Heart left ventricle (tissue), 16 donors: ENCODE results near the gene ADAMTSL1. TPM values are rescaled to one million over a fixed set of nuclear protein-coding genes. Genes with fewer than 3 reads are reported as not detected.

Source experiments
- ATAC-seq, 4 donors: fragments of 200-7000 bp; cut with Tn5 transposase; one replicate each; pipeline ENCODE4 v1.9.1; 2020 to 2022; ENCODE audit warnings: moderate library complexity in 4 of 4, mild to moderate bottlenecking in 3 of 4, moderate number of reproducible peaks in 1 of 4
- DNase-seq, 5 donors: peaks; one replicate each; pipeline ENCODE4 v3.0.0-alpha.2; 2020
- H3K27ac ChIP-seq, 12 donors: fragments of 200-600 bp; sonication (generic) in 4 of 12; one replicate each; pipeline versions ENCODE4 v1.5.0 to v1.8.0; 2016 to 2022; ENCODE audit warnings: mild to moderate bottlenecking in 2 of 12
- H3K27me3 ChIP-seq, 9 donors: fragments of 200-600 bp; sonication (generic) in 2 of 9; one replicate each; pipeline versions ENCODE4 v1.5.1 to v1.8.0; 2016 to 2022; ENCODE audit warnings: mild to moderate bottlenecking in 3 of 9
- H3K36me3 ChIP-seq, 9 donors: fragments of 200-600 bp; sonication (generic) in 2 of 9; one replicate each; pipeline versions ENCODE4 v1.5.0 to v1.8.0; 2018 to 2022; ENCODE audit warnings: mild to moderate bottlenecking in 2 of 9
- H3K4me1 ChIP-seq, 12 donors: fragments of 200-600 bp; sonication (generic) in 4 of 12; one replicate each; pipeline versions ENCODE4 v1.5.0 to v1.8.0; 2016 to 2022; ENCODE audit warnings: mild to moderate bottlenecking in 3 of 12
- H3K4me3 ChIP-seq, 12 donors: fragments of 200-600 bp; sonication (generic) in 4 of 12; one replicate each; pipeline versions ENCODE4 v1.5.0 to v1.8.0; 2017 to 2022; ENCODE audit warnings: mild to moderate bottlenecking in 9 of 12, moderate library complexity in 4 of 12
- H3K9me3 ChIP-seq, 12 donors: fragments of 200-600 bp; sonication (generic) in 4 of 12; one replicate each; pipeline versions ENCODE4 v1.5.0 to v1.8.0; 2016 to 2022; ENCODE audit warnings: mild to moderate bottlenecking in 1 of 12
- POLR2A ChIP-seq, 2 donors: fragments of 450-650 bp; IDR thresholded peaks; one replicate each; pipeline ENCODE4 v1.6.1; 2017; ENCODE audit warnings: antibody characterized with exemption in 2 of 2, mild to moderate bottlenecking in 2 of 2, moderate library complexity in 2 of 2
- WGBS, 4 donors: extraction: QIAGEN DNeasy Blood & Tissue Kit in 2 of 4; methylation state at CpG; one replicate each; pipeline versions ENCODE4 v1.1.5 to v1.1.7; 2013 to 2018; 5-methylcytosine and 5-hydroxymethylcytosine counted together
- intact Hi-C, 10 donors: fragments of 100-400 bp; cut with DNase I; formaldehyde crosslinking; loops; one replicate each; pipeline versions ENCODE4 v1.11.1 to v1.14.2; 2022
- polyA plus RNA-seq, 2 donors: library from polyadenylated mRNA; stranded (reverse); fragments of 200-250 nt; gene quantifications; one replicate each; pipeline ENCODE4 v1.2.3, GENCODE V29; 2013
- total RNA-seq, 9 donors: library from RNA; depleted of rRNA in 2 of 9; stranded (reverse); fragments of >200 nt in 2 of 9; fragmentation: NEBNext Ultra II Directional in 3 of 9; extraction: Animal tissue kit (Norgen Biotek cat#: 25700) in 3 of 9; gene quantifications; one replicate each; pipeline versions ENCODE4 v1.1.0 to v1.2.4, GENCODE V29; 2016 to 2023
- TF ChIP-seq, protein P1 (sequence below), 12 donors: fragments of 200-600 bp; sonication (generic) in 4 of 12; IDR thresholded peaks; one replicate each; pipeline versions ENCODE4 v1.5.0 to v1.8.0; 2018 to 2022; ENCODE audit warnings: antibody characterized with exemption in 12 of 12, mild to moderate bottlenecking in 5 of 12
- donor health status: ischemic (EF 13 %, LVEDD 7.1; RV severe dilation, severe dysfunction).
- donor health status: healthy with polysubstance abuse.
- donor health status: DM: no; HTN: yes; CAD: no.
- donor health status: DM: no; HTN: no; CAD: no.
- donor health status: ischemic (EF 25% LVEDD 6.9; RV normal size, moderate dysfunction).
- donor health status: ischemic (EF 25% LVEDD 5.7; RV mildly dilated, moderate dysfunction).
- donor health status: healthy.
- donor health status: DM: yes; HTN: yes; CAD: no.
- donor health status: ischemic (EF 35%, LVEDD 5.7; RV mildly dilated, moderate dysfunction).
- donor health status: nonischemic (EF 11% LVEDD 7.7; RV severe dilation, severe dysfunction).
- donor health status: DM: yes; HTN: yes; CAD: no.
- donor health status: PGD.
- donor health status: ischemic (EF 29% LVEDD 5.4; RV normal size, mild dysfunction).
- donor health status: nonischemic (EF 23%, LVEDD 6.1; RV moderate dilation, normal function).

Gene ADAMTSL1
- total and polyA plus RNA-seq, 11 donors: 0.46 to 4.7 (median 1.1) TPM

DNA sequence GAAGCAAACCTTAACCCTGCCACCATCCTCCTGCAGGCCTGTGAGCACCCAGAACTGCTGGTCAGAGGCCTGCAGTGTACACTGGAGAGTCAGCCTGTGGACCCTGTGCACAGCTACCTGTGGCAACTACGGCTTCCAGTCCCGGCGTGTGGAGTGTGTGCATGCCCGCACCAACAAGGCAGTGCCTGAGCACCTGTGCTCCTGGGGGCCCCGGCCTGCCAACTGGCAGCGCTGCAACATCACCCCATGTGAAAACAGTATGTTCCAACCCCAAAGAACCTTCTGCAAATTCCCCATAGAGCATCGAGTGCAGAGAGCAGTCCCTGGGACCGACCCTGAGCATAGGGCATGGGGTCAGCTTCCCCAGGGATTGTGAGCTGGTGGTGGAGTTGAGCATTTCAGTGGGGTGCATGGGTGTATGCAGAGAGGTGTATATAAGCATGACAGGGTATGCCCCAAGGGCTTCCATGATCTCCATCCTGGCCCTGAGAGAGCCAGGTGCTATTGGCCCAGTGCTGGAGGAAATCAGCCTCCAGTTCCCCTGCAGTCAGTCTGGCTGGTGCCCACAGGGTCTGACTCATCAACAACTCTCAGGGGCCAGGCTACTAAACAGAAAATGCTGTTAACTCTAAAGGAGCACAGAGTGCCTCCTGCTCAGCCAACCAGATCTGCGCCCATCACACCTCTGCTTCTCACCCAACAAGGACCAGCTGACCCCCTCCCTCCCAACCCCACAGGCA is 432.9 kb downstream of the ADAMTSL1 start:
- H3K4me3 ChIP-seq: no peak overlapping the region
- 87 to 100% (median 96%) methylated on average over 5 to 9 of the region's 9 CpGs for WGBS, 4 donors
- intact Hi-C loops: no loop called here
- peaks cover 0 to 17% (median 7%) of the 10 kb centered on the region in 12 donors for H3K9me3 ChIP-seq
- H3K36me3 ChIP-seq: no peaks in the 10 kb centered on the region
- H3K27me3 ChIP-seq: no peaks in the 10 kb centered on the region
- no peak for DNase-seq
- no peak overlapping the region for H3K27ac ChIP-seq
- ATAC-seq: peak in 1 of 4 donors; percentile 29
- no peaks in the 10 kb centered on the region for H3K4me1 ChIP-seq
- TF ChIP-seq, protein P1, sequence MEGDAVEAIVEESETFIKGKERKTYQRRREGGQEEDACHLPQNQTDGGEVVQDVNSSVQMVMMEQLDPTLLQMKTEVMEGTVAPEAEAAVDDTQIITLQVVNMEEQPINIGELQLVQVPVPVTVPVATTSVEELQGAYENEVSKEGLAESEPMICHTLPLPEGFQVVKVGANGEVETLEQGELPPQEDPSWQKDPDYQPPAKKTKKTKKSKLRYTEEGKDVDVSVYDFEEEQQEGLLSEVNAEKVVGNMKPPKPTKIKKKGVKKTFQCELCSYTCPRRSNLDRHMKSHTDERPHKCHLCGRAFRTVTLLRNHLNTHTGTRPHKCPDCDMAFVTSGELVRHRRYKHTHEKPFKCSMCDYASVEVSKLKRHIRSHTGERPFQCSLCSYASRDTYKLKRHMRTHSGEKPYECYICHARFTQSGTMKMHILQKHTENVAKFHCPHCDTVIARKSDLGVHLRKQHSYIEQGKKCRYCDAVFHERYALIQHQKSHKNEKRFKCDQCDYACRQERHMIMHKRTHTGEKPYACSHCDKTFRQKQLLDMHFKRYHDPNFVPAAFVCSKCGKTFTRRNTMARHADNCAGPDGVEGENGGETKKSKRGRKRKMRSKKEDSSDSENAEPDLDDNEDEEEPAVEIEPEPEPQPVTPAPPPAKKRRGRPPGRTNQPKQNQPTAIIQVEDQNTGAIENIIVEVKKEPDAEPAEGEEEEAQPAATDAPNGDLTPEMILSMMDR (IDR thresholded peaks at IDR 0.05): no peak
- no peak for TF ChIP-seq POLR2A (IDR thresholded peaks at IDR 0.05)

DNA sequence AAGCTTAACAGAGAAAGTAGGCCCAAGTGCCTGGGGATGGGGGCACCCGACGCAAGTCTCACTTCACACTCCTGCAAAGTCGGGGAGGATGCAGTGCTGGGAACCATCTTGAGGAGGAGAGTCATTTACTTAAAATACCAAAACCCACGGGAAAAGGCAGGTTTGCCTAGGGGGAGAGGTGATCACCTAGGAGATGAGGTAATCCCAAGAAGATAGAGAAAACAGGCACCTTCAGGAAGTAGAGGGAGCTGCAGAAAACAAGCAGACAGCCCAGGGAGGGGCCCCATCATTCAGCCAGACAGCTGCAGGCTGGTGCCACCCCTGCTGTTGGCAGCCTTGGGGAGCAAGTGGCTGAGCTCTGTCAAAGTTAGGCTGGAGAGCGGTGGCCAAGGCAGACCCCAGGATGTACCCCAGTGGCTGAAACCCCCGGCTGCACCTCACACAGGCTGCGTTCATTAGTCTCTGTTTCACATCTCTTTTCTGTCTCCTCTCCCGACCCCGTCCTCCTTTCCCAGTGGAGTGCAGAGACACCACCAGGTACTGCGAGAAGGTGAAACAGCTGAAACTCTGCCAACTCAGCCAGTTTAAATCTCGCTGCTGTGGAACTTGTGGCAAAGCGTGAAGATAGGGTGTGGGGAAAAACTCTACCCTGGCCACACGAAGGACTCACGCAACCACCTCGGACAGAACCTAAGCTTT is 434.1 kb downstream of the ADAMTSL1 start:
- Histone ChIP-seq H3K27ac (no peak overlapping the region), H3K27me3 (no peaks in the 10 kb centered on the region), H3K9me3 (peaks cover 0 to 4% (median 0%) of the 10 kb centered on the region in 12 donors), H3K4me1 (no peaks in the 10 kb centered on the region), H3K4me3 (no peak overlapping the region), H3K36me3 (no peaks in the 10 kb centered on the region)
- DNase-seq (no peak), ATAC-seq (no peak)
- intact Hi-C loops: no loop called here
- 91 to 95% (median 93%) methylated on average over 15 of the region's 15 CpGs for WGBS, 4 donors
- TF ChIP-seq, protein P1 (IDR thresholded peaks at IDR 0.05): no peak
- no peak for TF ChIP-seq POLR2A (IDR thresholded peaks at IDR 0.05)

DNA sequence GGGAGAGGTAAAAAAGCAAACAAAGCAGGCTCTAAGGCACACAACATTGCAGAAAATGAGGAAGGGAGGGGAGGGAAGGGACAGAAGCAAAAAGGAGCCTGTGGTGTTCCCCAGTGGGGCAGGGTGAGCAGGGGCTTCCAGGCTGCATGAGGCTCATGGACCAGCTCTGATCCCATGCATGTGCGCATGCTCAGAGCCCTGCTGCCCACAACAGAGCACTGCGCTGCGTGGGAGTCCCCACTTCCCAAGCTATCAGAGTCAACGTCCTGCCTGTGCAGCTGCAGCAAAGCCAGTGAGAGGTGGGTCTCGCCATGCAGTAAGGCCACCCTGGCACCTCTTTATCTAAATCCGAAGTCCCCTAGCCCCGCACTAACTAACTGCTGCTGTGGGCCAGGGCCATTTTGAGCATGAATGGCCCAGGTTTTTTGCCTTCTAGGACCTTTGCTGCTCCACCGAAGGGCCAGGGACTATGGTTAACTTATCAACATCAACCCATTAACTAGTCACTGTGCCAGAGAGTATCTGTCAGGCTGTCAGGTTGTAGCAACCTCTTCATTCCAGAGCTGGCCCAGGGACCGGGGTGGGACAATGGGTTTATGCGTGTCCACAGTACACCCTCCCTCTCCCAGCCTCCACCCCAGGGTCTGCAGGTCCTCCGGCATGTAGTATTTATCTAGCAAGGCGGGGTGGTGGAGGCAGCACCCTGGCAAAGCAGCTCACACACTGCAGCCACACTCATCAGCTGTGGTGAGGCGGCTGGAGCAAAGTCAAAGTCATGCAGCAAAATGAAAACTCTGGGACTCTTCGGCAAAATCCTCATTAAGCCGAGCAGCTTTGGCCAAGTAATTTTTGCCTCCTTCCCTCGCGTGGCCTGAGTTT is 435.4 kb downstream of the ADAMTSL1 start:
- Histone ChIP-seq H3K27ac (no peak overlapping the region), H3K27me3 (no peaks in the 10 kb centered on the region), H3K4me1 (no peaks in the 10 kb centered on the region), H3K4me3 (no peak overlapping the region), H3K9me3 (no peaks in the 10 kb centered on the region), H3K36me3 (no peaks in the 10 kb centered on the region)
- TF ChIP-seq POLR2A (IDR thresholded peaks at IDR 0.05): no peak
- TF ChIP-seq, protein P1 (IDR thresholded peaks at IDR 0.05): no peak
- DNase-seq (no peak), ATAC-seq (peak in 1 of 4 donors; percentile 56)
- intact Hi-C loops: no loop called here
- WGBS, 4 donors: 81 to 88% (median 85%) methylated on average over 15 to 17 of the region's 17 CpGs

DNA sequence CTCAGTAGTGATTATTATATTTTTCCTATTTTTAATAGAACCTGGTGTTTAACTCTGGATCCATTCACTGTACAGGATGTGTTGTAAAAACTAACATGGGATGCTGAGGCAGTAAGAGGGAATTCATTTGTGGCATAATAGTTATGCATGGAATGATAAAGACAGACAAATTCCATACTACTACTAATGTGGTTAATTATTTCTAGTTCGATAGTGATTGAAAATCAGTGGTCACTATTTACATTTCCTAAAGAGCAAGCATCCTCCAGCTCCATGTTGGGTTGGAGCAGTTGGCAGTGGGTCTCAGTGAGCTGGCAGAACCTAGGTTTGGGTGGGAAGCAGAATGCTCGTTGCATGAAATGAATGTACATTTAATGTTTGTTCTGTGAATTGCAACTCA is 436.5 kb downstream of the ADAMTSL1 start:
- TF ChIP-seq, protein P1 (IDR thresholded peaks at IDR 0.05): no peak
- TF ChIP-seq POLR2A (IDR thresholded peaks at IDR 0.05): no peak
- DNase-seq (no peak), ATAC-seq (no peak)
- Histone ChIP-seq H3K4me3 (no peak overlapping the region), H3K4me1 (no peaks in the 10 kb centered on the region), H3K36me3 (no peaks in the 10 kb centered on the region), H3K27me3 (no peaks in the 10 kb centered on the region), H3K27ac (no peak overlapping the region), H3K9me3 (no peaks in the 10 kb centered on the region)
- 75 to 91% (median 85%) methylated on average over 2 of the region's 2 CpGs for WGBS, 4 donors
- intact Hi-C loops: no loop called here
